CD4-positive, alpha-beta T cell treated with Interleukin-4 for 1 hour (primary cell): ENCODE data around the gene PRKCE.

Experiments
- DNase-seq, 2 donors: peaks; one replicate each; pipeline ENCODE4 v3.0.0-alpha.2; 2020 to 2022

PRKCE gene

DNA sequence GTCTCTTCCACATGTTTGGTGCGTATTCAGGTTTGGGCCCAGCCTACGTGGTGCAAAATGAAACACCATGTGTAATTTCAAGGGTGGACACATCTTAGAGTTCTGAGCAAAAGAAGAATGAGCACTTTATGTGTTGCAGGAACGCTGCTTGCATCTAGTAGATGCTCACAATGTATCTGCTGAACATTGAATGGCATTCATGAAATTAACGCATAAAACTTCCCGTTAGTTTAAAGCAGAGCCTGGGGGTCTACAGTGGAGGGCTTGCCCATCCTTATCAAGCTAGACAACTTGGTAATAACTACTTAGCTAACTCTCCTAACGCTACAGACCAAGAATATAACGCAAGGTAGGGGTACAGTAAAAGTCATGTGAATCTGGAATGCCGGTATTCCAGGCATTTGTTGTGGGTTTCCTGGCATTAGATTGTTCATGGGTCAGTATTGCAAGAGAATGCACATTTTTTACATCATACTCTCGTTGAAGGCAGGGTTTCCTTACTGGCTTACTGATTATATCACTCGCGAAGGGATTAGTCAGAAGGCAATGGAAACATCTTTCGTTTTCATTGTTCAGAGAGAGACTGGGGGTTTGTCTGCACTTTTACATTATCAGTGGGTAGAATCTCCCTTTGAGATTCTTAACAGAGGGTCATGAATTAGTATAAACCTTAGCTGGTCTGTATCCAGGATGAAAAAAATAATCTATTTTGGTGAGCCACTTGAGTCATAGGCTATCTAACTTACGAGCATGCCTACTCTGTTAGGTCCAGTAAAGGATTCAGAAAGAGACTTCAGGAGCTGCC, 416.2 kb downstream of the PRKCE start:
- no peak for DNase-seq

DNA sequence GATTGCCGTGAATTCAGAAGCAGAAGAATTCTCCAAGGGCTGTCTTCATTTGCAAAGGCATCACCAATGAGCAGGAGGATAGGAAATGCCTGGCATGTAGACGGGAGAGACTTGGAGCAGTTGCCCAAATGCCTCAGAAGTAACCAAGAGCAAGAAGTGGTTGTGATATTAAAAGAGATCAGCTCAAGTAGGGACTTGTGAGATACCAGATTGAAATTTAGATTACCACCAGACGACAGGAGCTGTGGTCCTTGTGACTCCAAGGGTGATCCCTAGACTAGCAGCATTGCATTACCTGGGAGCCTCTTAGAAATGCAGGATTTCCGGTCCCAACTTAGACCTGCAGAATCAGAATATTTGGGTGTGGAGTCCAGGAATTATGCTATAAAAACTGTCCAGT, 417.2 kb downstream of the PRKCE start:
- DNase-seq = no peak

DNA sequence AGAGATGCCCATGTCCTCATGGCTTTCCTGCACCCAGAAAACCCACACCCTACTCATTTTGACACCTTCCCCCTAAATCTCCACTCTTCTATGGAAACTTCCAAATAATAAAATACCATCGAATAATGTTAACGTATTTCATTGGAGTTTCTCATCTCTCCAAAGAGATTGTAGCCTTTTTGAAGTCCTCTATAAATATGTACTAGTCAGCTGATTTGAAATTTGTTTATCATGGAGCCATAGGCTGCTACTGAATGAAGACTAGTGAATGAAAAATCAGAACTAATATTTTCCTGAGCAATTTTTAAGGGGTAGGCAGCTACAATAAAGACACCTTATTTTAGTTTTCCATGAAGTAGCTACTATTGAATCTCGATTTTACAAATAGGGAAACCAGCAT, 419.6 kb downstream of the PRKCE start:
- no peak for DNase-seq

DNA sequence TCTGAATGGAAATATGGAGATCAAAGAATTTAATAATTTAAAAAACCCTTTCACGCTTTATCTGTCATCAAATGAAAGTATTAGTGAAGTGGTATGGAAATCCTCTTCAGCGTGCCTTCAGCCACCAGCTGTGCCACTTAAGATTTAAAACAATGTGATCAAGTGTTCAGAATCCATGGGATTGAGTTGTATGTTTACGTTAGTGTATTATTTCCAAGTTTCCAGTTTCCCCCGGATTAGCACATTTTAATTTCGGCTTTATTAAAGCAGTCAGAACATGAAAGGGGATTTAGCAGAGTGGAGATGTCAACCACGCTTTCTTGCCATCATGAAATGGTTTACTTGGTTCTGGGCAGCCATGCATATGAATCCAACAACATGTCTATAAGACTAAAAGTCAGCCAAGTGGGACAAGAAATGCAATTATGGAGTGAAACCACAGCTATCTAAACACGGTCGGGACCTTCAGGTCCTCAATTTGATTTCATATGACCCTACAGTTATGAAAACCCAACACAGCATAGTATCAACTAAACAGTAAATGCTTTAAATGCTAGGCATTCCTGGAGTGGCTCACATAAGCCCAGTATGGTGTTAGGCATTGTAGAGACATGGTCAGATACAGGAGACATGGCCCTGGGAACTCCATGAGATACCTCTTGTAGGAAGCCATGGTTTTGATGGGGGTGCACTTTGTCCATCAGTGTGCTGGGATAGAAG, 420.8 kb downstream of the PRKCE start:
- DNase-seq = no peak

DNA sequence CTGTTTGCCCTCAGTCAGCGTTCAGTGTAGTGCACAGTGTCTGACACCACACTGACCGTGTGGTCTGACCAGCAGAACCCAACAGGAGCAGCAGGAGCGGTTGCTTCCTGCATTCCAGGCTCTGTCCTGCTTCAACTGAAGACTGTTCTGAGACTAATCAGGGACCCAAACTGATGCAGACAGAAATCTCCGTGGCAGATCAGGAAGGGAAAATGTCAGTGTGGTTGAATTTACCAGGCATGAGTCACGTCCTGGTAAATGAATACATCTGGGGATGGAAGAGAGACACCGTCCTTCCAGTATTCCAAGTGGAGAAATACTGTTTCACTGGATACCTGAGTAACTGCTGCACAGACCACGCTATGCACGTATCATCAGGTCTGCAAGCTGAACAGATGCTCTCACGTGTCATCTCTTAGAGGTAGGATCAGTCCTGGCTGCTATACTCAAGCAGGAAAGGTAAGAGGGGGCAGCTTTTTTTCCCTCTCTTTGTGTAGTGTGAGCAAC, 422.1 kb downstream of the PRKCE start:
- DNase-seq = no peak

DNA sequence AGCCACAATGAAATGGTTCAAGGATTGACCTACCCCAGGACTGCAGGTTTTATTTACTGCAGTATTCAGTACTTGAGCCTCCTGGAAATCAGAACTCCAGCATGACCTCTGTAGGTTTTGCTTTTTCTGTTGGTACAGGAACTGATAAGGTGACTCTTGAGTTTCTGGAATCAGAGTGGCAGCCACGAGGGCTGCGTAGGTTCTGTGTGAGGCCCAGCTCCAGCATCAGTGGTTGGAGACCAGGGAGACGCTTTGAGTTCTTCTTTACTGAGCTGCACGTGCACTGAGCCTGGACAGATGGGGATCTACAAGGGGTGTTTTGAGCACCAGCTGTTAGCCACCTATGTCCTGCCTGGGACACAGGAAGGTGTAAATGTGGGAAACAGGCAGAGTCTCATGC, 423.0 kb downstream of the PRKCE start:
- no peak for DNase-seq

DNA sequence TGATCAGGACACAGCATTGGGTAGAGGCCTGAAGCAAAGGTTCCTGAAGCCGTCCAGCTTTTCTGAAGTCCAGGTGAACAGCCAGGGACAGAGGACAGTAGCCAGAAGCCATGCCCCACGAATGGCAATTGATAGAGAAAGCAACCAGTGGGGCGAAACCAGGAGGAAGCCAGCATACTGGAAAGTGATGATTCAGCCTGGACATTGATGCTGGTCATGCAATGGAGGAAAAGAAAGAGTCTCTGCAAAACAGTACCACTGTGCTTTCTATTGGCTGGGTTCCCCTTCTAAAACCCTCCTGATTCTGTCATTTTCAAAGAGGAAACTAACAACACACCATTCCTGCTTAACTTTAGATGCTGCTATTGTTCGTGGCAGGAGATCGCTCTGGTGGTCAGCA, 424.4 kb downstream of the PRKCE start:
- no peak for DNase-seq

DNA sequence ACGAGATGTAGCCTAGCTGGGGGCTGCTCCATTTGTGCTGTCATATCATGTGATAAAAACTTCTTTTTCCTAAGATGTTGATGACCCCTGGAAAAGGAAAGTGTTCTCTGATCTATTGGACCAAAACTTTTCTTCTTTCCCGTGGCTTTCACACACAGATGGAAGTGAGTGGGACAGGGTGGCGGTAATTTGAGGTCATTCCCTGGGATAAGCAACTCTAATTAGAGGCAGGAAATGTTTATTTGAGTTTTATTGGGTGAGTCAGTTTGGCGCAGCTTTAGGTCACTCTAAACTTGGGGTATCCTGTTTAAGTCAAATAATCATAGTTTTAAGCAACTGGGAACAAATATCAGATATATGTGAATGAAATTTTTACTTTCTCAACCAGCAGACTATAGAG, 424.8 kb downstream of the PRKCE start:
- no peak for DNase-seq

DNA sequence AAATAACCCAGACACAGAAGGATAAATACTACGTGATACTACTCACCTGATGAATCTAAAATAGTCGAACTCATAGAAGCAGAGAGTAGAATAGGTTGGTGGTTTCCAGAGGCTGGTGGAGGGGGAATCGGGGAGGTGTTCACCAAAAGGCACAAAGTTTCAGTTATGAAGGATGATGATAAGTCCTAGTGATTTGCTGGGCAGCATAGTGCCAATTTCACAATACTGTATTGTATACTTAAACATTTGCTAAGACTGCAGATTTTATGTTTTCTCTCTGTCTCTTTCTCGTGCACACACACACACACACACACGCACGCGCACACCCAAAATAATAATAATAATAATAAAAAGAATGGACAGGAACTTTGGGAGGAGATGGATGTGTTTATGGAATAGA, 425.4 kb downstream of the PRKCE start:
- no peak for DNase-seq

DNA sequence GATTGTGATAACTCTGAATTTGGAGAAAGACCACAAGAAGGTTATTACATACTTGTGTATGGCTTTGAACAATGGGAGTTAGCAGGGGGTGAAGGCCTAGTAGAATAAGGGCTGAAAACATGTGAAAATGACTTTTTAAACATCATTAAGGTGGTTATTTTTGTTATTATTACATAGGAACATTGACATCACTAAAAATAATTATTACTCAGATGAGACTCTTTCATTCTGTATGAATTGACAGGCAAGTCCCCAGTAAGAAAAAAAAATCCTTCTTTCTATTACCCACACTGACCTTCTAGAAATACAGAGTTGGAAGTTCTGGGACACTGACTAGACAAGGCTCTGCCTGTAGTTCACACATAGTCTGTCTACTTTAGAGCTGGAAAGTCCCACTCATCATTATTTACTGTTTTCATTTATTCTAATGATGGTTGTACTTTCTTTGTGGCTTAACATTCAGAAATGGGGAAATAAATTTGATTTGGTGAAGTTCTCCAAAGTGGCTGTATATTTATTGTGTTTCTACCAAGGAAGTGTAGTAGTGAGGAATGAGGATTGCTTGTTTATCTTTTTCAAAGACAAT, 426.1 kb downstream of the PRKCE start:
- no peak for DNase-seq

DNA sequence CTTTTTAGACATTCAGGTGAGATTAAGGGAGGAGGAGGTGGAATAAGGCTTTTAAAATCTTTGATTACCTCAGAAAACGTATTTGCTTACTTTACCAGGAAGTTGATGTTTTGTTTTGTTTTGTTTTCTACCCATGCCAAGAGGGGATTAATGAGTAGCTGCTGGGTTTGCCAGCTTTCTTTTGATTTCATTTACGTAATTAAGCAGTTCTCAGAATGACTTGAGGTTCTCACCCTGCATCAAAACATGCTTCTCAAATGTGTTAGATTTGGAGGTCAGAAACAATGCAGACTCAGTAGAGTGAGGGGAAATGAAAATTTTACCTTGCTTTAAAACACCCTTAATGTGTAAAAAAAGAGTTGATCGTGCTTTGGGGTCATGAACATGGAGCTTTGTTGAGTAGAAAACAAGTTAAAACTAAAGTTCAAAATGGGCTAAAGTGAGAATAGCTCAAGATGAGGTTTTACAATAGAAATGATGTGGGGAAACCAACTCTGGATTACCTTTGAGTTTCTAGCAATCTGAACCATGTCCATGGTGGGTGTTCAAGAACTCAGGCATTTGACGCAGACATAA, 428.6 kb downstream of the PRKCE start:
- no peak for DNase-seq

DNA sequence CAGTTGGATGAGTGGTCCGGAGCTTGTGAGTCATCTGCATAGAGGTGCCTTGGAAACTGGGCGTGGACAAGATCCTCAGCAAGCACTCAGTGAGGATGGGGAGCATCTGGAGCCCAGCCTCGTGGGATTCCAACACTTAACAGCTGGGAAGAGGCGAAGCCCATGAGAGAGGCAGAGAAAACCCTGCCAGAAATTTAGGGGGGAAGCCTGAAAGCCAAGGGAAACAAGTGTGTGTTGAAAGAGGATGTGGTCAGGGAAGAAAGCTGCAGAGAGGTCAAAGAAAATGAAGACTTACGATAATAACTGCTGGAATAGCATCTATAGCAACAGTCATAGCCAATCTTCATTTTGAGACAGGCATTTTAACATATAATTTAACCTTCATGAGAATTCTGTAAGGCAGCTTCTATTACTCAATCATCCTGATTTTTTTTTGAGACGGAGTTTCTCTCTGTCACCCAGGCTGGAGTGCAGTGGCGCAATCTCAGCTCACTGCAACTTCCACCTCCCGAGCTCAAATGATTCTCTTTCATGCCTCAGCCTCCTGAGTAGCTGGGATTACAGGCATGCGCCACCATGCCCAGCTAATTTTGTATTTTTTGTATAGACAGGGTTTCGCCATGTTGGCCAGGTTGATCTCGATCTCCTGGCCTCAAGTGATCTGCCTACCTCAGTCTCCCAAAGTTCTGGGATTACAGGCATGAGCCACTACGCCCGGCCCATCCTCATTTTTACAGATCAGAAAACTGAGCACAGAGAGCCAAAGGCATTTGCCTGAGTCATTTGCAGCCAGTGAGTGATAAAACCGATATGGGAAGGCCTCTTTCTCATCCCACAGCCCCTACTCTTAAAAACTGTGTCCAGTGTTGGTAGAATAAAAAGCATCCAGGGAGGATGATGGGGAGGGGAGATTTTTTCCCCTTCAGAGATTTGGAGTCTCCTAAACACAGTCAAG, 431.3 kb downstream of the PRKCE start:
- no peak for DNase-seq

DNA sequence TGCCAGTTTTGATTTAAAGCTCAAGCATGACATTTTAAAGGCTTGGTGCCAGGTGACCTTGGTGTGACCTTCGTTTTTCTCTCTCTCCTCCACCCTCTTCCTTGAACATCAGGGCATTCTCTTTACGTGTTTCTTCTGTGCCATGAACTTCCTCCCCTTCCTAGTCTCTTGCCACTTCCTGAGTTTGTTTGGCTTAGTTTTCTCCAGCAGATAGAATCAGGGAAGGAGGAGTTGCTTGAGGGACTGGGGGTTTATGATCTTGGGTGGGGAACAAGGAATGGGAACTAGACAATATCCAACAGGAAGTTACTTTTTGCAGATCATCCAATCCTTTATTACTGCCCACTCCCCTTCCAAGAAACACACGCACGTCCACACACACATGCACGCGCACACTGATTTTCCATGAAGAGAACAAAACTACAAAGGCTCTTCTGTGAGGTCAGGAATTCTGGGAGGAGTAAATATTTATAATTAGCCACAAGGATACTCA, 435.1 kb downstream of the PRKCE start:
- DNase-seq = no peak

DNA sequence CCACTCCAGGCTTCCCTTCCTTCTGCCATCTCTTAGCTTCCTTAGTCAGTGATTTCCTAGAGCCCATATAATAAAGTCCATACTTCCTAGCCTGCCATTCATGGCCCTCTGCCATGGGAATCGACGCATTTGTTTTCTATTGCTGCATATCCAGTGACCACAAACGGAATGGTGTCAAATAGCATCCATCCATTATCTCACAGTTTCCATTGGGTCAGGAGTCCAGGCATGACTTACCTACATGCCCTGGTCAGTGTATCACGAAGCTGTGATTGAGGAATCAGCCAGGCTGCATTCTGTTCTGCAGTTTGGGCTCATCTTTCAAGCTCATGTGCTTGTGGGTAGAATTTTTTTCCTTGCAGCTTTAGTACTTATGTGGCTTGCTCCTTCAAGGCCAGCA, 436.0 kb downstream of the PRKCE start:
- DNase-seq = no peak

DNA sequence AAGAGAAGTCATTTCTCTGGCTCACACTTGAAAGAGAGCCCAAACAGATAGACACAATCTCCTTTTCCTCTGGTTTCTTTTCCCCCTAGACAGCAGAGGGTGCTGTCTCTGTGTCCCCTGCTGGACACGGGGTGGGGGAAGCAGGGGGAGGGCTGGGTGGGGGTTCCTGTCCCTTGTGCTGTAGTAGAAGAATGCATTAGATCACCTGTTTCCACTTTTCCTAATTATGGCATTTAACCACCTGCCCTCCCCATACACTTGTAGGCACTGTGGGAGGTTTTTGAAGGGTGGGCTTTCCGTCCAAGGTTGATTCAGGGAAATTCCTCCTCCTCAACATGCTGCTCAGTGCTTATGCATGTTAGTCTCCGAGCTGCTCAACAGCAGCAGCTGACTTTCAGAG, 439.5 kb downstream of the PRKCE start:
- DNase-seq = no peak

DNA sequence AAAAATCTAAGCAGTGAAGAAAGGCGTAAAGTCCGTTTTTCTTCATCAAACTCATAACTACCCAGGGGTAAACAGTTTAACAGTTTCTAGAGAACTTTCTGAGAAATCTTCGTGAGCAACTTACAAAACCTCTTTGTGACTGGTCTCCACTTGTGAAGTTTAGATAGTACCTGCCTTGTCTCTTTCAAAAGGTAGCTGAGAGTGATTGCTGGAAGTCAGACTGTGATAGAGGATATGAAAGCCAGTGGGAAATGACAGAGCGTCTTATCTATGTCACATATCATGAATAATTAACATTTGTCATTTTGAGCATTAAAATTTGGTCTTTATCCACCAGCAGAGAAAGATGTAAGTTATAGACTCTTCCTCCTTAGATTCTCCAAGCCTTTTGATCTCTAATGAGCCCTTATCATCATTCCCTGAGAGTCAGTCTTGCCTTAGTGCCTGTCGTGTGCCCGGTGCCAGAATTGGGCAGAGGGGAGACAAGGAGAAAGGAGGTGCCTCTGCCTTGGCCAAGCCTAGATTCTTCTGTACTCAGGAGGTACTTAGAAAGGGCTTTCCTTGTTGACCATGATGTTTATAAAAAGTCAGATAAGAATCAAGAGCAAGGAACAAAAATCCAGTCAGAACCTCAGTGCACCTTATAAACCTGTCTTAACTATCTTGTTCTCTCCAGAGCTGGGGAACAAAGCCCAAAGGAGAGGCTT, 440.6 kb downstream of the PRKCE start:
- no peak for DNase-seq

DNA sequence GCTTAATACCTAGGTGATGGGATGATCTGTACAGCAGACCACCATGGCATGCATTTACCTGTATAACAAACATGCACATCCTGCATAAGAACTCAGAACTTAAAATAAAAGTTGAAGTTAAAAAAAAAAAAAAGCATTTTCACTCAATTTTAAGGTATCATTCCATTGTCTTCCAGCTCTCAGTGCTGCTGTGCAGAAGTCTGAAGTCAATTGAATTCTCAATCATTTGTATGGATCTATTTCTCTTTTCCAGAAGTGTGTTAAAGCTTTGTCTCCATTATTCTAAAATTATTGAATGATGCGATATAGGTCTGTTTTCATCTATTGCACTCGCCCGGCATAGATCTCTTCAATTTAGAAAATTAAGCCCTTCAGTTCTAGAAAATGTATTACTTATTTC, 443.2 kb downstream of the PRKCE start:
- DNase-seq = no peak

DNA sequence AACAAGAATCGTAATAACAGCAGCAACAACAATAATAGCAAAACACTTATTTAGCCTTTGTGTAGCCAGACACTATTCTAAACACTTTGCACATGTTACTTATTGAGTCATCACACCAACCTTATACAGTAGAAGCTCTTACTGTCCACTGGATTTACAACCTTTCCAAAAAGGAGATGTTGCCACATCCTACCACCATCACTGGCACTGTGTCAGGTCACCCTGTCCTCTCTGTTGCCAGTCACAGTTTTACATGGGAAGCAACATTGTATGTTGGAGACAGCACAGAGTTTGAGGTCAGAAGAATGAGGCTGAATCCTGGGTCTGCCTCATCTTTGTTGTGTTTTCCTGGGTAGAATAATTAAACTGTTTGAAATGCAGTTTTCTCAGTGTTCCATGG, 444.4 kb downstream of the PRKCE start:
- no peak for DNase-seq

DNA sequence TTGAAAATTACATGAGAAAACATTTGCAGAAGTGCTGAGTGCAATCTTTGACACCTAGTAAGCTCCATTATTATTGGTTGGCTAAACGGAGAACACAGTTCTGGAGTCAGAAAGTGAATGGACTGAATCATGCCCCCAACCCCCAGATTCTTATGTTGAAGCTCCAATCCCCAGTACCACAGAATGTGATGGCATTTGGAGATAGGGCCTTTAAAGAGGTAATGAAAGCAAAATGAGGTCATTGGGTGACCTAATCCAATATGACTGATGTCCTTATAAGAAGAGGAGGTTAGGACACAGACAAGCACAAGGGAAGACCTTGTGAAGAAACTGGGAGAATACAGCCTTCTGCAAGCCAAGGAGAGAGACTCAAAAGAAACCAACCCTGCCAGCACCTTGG, 444.8 kb downstream of the PRKCE start:
- no peak for DNase-seq

DNA sequence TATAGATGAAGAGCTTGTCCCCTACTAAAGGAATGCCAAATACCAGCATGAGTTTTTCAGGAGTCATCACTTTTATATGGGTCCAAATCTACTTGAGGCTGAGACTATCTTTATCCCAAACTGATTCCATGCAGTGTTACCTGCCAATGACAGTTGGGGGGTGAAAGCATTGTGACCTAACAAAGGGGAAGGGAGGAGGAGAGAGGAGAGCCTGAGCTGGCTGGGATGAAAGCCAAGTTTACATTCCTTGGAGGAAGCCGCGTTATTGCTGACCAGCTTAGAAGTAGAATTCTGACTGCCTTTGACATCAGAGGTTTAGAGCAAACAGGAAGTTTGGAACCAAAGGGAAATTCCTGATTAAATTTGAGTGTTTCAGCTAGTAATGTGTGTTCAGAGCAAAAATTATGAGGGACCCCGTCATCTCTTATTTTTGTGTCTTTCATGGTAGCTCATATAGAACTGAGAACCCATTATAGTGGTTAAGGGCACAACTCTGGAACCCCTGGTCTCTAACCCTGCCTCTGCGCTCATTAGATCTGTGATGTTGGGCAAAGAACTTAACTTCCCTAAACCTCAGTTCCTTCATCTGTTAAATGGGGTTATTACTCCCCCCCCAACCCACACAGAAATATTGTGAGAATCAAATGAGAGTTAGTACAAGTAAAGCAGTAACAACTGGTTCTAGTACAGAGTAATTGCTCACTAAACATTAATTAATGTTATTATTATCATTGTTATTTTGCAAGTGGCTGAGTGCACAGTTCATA, 446.4 kb downstream of the PRKCE start:
- DNase-seq = no peak

DNA sequence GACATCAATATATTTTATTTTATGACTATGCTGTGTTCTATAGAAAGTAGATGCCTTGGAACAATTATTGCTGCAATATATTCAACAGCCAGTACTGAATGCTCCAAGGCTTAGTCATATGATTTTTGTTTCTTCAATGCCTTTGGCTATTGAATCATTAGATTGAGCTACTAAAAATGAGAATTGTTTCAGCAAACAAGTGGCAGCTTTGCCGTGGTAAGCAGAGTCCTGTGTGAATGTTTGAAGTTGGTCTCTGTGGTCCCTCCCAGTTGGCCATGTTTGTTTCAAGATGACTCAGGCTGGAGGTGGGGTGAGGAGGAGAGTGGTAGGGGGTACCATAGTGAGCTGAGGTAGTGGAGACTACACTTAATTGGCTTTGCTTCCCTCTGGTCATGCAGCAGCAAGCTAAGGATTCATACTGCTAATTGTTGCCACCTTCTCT, 447.2 kb downstream of the PRKCE start:
- no peak for DNase-seq
